GM12892 (cell line): ENCODE data around the gene ZFHX3.

Experiments
- DNase-seq: peaks from one replicate; pipeline ENCODE4 v3.0.0; 2011; ENCODE audit not compliant: insufficient read length
- FAIRE-seq: peaks from 2 replicates; lab custom pipeline; 2011; peaks lifted over from hg19 to GRCh38; lab: Jason Lieb, UNC
- POLR2A ChIP-seq: IDR thresholded peaks from 2 replicates; pipeline ENCODE4 v1.6.1; 2011; ENCODE audit warnings: low read depth, low read length, control low read depth
- POLR2AphosphoS5 ChIP-seq: IDR thresholded peaks from 2 replicates; pipeline ENCODE4 v1.6.1; 2011; ENCODE audit warnings: low read depth, low read length, control low read depth
- TAF1 ChIP-seq: IDR thresholded peaks from 2 replicates; pipeline ENCODE4 v1.6.1; 2011; ENCODE audit warnings: low read depth, mild to moderate bottlenecking, control low read depth, low read length, borderline replicate concordance

ZFHX3 gene

GRCh38 chr16:72894293-72895151 is 153.4 kb downstream of the ZFHX3 start:
- no peak for FAIRE-seq
- TF ChIP-seq TAF1, result no peak
- no peak for TF ChIP-seq POLR2A
- TF ChIP-seq POLR2AphosphoS5, result no peak
- no peak for DNase-seq

DNA sequence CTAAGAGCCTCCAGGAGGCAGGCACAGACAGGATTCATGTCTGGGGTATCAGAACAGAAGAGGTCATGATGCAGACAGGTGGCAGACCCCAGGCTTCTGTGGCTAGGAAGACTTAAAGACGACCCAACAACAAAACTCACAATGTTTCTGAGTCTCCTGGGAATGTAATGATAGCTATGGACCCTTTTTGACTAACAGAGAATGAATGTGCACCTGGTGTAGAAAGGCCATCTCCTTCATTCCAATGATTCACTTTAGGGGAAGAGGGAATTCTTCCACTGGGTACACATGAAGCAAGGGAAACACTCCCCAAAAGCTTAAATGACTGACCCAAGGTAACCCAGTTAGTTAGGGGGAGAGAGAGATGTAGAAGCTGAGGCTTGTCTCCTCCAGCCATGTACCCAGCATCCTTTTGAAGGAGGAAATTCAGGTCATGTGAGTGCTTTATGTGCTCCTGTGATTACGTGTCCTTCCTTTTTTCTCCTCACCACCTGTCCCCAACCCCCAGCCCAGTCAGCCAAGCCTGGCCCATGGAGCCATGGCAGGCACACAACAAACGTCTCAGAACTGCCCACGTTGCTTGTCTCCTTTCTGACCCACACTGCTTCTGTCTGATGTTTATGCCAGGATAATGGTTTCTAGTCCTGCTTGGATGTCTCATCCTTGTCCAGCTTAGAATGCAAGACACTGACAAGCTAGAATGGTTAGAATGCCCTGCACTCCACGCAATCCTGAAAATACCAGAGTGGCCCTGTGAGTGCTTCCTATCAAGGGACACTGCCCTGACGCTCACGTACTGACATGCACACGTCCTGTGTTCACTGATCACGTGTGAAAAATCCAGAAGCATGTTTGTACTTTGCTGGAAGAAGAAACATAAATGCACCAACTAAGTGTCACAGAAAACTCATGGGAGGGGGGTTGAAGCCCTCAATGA is 156.4 kb downstream of the ZFHX3 start:
- FAIRE-seq, result no peak
- TF ChIP-seq TAF1 (no peak), POLR2A (no peak), POLR2AphosphoS5 (no peak)
- no peak for DNase-seq

GRCh38 chr16:72890587-72890986 is 157.3 kb downstream of the ZFHX3 start:
- TF ChIP-seq POLR2A, result no peak
- TF ChIP-seq TAF1, result no peak
- no peak for TF ChIP-seq POLR2AphosphoS5
- FAIRE-seq (no peak), DNase-seq (no peak)

DNA sequence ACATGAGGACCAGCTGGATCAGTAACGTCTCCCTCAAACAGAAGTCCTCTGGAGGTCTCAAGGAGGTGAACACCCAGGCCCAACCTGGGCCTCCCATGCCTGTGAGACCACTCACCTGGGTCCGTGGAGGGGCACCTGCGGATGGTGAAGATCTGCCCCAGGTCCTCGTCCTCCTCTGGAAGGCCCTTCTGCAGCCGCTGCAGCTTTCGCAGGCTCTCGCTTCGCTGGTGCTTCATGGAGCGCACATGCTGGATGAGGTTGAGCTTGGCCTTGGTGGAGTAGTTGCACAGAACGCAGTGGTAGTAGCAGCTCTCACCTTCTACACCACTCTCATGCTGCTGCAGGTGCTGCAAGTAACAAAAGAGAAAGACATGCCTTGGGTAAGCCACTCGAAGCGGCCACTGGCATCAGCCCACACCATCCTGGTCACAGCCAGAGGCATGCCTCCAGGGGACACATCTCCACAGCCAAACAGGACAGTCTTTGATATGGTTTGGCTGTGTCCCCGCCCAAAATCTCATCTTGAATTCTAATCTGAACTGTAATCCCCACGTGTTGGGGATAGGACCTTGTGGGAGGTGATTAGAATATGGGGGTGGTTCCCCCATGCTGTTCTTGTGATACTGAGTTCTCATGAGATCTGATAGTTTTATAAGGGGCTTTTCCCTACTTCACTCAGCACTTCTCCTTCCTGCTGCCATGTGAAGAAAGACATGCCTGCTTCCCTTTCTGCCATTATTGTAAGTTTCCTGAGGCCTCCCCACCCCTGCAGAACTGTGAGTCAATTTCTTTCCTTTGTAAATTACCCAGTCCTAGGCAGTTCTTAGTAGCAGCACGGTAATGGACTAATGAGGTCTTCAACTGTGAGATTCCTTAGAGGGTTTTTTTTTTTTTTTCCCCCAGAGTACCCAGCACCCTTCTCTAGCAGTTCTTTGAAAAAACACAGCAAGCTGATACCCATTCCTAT is 158.0 kb downstream of the ZFHX3 start:
- no peak for DNase-seq
- no peak for FAIRE-seq
- TF ChIP-seq POLR2AphosphoS5, result no peak

DNA sequence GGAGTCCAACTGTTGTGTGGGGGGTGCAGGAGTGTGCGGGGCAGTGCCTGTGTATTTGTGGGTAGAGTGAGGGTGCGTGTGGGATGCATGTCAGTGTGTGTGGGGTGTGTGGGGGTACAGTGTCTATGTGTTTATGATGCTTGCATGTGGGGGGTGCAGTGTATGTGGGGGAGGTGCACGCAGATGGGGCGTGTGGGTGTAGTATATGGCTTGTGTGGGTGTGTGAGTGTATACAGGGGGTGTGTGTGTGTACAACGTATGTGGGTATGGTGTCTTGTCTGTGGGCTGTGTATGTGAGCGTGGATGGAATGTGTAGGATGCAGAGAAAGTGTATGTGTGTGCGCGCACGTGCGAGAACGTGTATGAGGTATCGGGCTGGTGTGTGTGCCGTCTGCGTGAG is 160.4 kb downstream of the ZFHX3 start:
- TF ChIP-seq TAF1 (no peak), POLR2AphosphoS5 (no peak), POLR2A (no peak)
- FAIRE-seq (no peak), DNase-seq (no peak)

- no peak for FAIRE-seq
- TF ChIP-seq POLR2AphosphoS5, result no peak
- TF ChIP-seq TAF1, result no peak
- TF ChIP-seq POLR2A, result no peak
Observed at GRCh38 chr16:72886346-72886974, 161.5 kb downstream of the ZFHX3 start.

GRCh38 chr16:72884573-72884972 is 163.4 kb downstream of the ZFHX3 start:
- TF ChIP-seq POLR2AphosphoS5 (no peak), POLR2A (no peak), TAF1 (no peak)
- DNase-seq (no peak), FAIRE-seq (no peak)

More at GRCh38 chr16:72886346-72886974, 161.5 kb downstream of the ZFHX3 start:
- DNase-seq, result no peak

DNA sequence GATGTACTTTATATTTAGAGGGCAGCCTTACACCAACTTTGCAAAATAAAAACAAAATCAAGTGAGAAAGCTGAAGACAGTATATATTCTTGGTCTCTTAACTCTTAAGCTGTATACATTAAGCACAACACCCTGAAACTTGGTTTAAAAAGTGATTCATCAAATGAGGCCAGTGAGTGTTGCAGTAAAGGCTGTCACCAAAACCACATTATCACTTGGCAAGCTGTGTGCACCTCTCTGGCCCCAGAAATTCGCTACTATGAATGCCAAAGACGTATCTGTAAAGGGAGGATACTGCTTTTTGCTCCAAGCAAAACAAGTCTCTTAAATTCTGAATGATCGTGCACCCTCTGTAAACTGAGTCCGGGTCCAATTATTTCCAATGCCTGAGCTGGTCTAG is 163.9 kb downstream of the ZFHX3 start:
- TF ChIP-seq TAF1, result no peak
- TF ChIP-seq POLR2AphosphoS5, result no peak
- no peak for TF ChIP-seq POLR2A
- FAIRE-seq (no peak), DNase-seq (no peak)

DNA sequence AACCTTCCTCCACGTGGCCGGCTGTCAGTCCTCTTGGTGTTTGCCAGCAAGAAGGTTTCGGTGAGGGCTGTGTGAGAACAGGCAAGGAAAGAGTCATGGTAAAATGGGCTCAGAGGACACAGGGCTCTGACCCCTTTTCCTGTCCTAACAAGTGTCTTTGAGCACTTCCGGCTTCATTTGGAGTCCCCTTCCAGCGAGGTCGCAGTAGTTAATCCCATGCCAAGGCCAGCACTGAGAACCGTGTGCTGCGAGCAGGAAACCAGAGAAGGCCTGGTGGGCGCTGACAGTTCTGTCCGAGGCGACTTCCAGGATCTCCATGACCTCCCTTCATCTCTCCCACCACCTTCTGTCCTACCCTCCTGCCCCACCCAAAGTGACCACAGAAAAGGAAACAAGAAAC is 168.1 kb downstream of the ZFHX3 start:
- DNase-seq, result no peak
- no peak for TF ChIP-seq TAF1
- TF ChIP-seq POLR2A, result no peak
- no peak for TF ChIP-seq POLR2AphosphoS5
- no peak for FAIRE-seq
